GM18508 (cell line): ENCODE measurements around the gene NUP62.
"Not testable (repeated sequence)": the region's sequence is repeated elsewhere in the genome, so short reads cannot be mapped to it uniquely, and the experiment has no call there.

ENCODE experiments used
- ATAC-seq: cut with Tn5 transposase; IDR thresholded peaks from one replicate; pipeline ENCODE4 v1.9.1; 2021; ENCODE audit warnings: moderate number of reproducible peaks; ENCODE audit not compliant: insufficient read depth, unreplicated experiment

NUP62 gene, protein sequence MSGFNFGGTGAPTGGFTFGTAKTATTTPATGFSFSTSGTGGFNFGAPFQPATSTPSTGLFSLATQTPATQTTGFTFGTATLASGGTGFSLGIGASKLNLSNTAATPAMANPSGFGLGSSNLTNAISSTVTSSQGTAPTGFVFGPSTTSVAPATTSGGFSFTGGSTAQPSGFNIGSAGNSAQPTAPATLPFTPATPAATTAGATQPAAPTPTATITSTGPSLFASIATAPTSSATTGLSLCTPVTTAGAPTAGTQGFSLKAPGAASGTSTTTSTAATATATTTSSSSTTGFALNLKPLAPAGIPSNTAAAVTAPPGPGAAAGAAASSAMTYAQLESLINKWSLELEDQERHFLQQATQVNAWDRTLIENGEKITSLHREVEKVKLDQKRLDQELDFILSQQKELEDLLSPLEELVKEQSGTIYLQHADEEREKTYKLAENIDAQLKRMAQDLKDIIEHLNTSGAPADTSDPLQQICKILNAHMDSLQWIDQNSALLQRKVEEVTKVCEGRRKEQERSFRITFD

DNA sequence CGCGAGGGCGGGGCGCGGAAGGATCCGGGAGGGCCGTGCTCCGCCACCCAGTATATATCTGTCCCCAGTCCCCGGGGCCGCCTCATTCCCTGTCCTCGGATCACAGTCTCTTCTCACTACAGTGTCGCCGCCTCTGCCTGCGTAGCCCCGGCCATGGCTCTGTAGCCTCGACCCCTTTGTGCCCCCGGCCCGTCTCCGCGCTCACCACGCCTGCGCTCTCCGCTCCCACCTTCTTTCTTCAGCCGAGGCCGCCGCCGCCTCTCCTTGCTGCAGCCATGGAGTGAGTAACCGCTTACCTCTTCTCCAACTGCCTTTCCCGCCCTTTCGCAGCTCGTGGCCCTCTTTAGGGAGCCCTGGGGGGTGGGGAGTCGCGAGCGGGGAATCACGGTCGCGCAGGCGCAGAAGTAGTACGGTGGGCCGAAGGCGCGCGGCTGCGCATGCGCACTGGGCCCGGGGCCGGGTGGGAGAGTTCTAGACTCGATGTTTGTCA is at the start of gene NUP62, which contains the start of gene ATF5:
NUP62 (minus strand) TSS at position 384 of the 490 bp plus-strand sequence. CDS start 19,697 bp downstream, outside the sequence.
ATF5 (plus strand) TSS at position 85 of the 490 bp plus-strand sequence. CDS start 1,646 bp downstream, outside the sequence.
- ATAC-seq, result peak; percentile 21

DNA sequence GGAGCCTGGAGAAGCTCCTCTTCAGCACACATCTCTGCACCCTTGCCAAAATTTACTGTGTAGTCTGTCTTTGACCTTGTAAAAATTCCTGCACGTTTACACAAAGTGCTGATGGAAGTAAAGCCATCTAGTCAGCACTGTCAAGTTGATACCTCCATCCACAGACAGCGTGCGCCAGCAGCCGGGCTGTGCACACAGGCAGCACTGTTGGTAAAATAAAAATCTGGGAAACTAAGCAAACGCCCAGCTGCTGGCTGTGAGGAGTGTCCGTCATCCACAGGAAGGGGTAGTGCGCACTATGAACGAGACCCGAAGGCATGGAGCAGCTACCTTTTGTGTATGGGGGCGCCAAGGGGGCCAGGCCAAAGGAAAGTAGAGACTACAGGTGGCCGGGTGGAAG is 49.0 kb upstream of the NUP62 start:
- no peak for ATAC-seq

- no peak for ATAC-seq
Measured at GRCh38 chr19:49977881-49978280, 48.6 kb upstream of the NUP62 start.

DNA sequence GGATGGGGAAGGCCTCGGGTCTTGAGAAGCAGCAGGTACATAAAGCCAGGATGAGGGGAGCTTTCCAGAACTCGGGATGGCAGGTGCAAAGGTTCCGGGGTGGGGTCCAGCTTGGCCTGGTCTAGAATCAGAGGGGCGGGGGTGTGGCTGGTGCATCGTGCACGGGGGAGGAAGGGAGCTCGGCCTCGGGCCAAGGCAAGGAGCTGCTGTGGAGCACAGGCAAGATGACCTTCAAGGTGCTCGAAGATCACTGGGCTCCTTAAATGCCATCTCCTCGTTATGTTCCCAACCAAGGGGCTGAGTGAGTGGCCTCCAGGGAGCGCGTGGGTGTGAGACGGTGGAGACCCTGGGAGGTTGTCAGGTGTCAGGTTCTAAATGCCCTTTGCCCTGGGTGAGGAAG is 47.8 kb upstream of the NUP62 start:
- ATAC-seq, result no peak

- no peak for ATAC-seq
Measured at GRCh38 chr19:49976496-49976895, 47.2 kb upstream of the NUP62 start.

- ATAC-seq, result no peak
Measured at GRCh38 chr19:49975051-49975450, 45.7 kb upstream of the NUP62 start.

GRCh38 chr19:49973987-49974386 is 44.7 kb upstream of the NUP62 start:
- no peak for ATAC-seq

DNA sequence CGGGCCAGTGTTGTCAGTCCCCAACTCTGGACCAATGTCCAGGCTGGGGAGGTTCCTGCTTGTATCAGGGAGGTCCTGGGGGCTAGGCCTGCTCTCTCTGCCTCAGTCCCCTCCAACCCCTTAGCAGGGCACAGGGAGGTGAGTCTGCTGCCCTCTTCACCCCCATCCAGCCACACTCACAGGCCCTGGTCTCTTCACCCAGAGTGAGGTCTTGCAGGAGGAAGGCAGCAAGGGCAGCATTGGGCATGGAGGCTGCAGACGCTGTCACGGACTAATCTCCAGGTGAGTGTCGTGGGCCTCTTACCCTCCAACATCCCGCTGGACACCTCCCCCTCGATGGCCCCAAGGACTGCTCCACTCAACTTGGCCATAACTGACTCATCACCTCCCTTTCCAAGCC is 43.5 kb upstream of the NUP62 start:
- no peak for ATAC-seq

GRCh38 chr19:49971991-49972411 is 42.7 kb upstream of the NUP62 start:
- ATAC-seq, result no peak

- ATAC-seq, result not testable (repeated sequence)
Measured at GRCh38 chr19:49969355-49969754, 40.1 kb upstream of the NUP62 start.

DNA sequence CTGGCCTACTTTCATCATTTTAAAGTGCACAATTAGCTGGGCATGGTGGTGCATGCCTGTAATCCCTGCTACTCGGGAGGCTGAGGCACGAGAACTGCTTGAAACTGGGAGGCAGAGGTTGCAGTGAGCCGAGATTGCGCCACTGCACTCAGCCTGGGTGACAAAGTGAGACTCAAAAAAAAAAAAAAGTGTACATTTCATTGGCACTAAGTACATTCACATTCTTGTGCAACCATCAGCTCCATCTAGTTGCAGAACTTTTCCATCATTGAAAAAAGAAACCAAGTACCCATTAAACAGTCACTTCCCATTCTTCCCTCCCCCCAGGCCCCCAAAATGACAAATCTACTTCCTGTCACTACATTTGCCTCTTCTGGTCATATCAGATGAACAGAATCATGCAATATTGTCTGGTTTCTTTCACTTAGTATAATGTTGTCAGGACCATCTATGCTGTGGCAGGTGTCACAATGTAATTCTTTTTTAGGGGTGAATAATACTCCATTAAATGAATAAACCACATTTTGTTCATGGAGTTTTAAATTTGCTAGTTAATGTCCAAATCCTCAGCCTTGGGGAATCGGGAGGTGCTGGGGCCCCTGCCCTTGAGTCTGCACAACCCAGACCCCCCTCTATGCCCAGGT is 39.1 kb upstream of the NUP62 start:
- ATAC-seq, result no peak

- not testable (repeated sequence) for ATAC-seq
Measured at GRCh38 chr19:49960980-49961379, 31.7 kb upstream of the NUP62 start, which contains the start of gene SIGLEC11. Gene SIGLEC11 (minus strand): TSS chr19:49961172. CDS start chr19:49961081, 91 bp downstream.

DNA sequence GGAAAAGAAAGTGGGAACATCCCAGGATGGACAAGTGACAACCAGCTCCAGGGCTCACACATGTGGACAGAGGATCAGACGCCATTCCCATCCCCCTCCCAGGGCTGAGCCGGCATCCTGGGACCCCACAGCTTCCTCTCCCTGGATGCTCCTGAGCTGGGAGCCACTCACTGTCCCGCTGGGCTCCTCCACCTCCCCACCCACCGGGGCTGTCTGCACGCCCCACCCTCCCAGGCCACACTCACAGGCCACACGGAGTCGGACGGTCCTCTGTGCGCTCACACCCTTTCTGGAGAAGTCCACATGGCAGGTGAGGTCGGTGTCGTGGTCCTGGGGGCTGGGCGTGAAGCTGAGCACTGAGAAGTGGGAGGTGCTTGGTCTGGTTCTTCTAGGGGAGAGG is 30.6 kb upstream of the NUP62 start:
- ATAC-seq, result not testable (repeated sequence)

DNA sequence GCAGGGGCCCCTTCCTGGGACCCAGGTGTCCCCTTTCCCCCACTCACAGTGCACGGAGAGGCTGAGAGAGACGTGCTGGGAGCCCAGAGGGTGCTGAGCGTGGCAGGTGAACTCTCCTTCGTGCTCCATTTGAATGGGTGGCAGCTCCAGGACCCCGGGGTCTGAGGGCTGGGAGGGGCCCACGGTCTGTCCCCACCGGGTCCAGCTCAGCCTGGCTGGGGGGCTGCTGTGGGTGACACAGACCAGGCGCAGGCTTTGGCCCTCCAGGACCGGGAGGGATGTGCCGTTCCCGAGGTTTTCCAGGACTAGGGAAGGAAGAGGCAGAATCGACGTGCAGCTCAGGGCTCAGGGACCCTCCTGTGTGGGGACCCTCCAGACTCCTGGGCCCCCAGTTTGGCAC is 29.3 kb upstream of the NUP62 start:
- not testable (repeated sequence) for ATAC-seq

DNA sequence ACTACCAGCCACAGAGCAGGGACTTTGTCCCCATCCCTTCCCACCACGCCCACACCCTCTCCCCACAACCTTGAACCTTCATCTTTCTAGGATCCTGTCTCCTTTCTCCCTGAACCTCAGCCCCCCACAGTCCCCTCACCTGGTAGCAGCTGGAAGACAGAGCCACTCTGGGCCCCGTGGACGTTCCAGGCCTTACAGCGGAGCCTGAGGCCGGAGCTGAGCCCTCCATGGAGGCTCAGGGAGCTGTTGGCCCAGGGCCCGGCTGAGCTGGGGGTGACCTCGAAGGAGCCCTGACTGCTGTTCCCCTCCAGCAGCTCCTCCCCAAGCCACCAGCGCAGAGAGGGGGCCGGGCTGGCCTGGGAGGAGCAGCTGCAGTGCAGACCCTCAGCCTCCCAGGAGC is 28.8 kb upstream of the NUP62 start:
- not testable (repeated sequence) for ATAC-seq

DNA sequence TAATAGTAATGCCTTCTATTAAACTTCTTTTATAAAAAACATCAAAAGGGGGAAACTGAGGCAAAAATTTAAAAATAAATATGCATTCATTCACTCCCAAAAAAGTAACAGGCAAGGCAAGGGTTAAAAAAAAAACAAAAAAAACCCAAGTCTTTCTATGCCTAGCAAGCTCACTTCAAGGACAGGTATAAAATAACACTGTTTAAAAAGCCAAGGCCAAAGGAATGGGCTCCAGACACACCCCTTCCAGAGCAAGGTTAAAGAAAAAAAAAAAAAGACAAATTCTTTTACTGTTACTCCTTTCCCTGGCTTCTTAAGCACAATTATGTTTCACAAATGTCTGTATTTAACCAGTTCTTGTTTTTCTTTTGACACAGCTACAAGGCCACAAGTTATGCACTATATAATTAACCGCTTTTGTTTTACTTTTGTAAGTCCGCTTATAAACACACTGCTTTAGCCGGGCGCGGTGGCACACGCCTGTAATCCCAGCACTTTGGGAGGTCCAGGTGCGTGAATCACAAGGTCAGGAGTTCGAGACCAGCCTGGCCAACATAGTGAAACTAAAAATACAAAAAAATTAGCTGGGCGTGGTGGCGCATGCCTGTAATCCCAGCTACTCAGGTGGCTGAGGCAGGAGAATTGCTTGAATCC is 28.1 kb upstream of the NUP62 start:
- no peak for ATAC-seq

DNA sequence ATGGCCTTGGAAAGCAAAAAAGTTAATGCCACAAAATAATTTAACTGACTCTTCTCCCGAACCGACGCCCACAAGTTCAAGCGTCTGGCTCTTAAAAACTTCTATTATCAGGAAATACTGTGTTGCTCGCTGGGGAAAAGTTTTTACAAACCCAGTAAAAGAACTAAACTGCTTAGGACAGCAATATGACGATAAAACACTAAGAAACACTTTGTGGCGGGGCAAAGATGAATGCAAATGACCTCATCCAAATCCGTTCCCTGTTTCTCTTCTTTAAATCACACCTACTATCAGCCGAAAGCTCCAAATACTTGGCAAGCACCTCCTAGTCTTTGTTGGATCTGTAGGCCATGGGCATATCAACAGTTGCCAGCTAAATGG is 26.8 kb upstream of the NUP62 start:
- ATAC-seq, result no peak

GRCh38 chr19:49954933-49955332 is 25.6 kb upstream of the NUP62 start:
- ATAC-seq, result no peak

GRCh38 chr19:49954092-49954829 is 25.0 kb upstream of the NUP62 start:
- ATAC-seq, result no peak

DNA sequence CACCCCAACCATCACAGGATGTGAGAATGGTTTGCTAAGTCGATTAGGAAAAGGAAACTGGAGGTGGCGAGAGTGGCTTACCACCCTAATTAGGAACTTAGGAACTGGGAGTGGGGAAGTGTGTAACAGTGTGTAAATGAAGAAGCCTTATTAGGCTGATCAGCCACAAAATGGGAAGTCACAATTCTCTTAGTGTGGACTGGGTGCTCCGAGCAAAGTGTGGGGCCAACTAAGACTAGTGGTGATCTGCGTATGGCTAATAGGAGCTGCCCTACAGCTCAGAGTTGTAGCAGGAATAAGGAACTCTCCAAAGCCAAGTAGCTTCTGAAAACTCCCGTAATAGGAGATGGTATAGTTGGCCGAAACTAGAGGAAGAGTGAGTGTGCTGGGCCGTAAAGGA is 24.1 kb upstream of the NUP62 start:
- ATAC-seq, result no peak
